ENCODE measurements around the gene PTPN7. TPM values are rescaled to one million over a fixed set of nuclear protein-coding genes. Genes with fewer than 3 reads are reported as not detected.

The PTPN7 gene
- polyA plus RNA-seq, 2 of the 4 experiments (the other 2 are of a cell fraction), result 0.08 TPM; not detected in 1

DNA sequence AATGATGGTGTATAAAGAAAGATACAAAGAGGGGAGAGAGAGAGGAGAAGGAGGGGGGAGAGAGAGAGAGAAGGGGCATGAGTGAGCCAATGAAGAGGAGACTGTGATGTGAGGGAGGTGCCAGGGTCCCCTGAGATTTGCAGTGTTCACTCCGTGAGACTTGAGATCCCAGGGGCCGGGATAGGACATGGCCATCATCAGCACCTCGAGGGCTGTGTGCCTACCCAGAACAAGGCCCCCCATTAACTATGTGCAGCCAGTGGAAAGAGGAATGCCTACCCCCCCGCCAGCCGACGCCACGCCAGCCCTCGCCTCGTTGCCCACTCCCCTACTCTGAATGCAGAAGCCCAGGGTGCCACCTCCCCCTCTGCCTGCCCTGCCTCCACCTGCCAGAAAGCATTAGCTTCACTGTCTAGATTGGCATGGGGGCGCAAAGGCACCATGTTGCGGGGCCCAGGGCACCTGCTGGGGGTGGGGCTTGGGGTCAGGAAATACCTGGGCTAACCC, 48.0 kb upstream of the PTPN7 start (continued):
- TF ChIP-seq, protein P1, sequence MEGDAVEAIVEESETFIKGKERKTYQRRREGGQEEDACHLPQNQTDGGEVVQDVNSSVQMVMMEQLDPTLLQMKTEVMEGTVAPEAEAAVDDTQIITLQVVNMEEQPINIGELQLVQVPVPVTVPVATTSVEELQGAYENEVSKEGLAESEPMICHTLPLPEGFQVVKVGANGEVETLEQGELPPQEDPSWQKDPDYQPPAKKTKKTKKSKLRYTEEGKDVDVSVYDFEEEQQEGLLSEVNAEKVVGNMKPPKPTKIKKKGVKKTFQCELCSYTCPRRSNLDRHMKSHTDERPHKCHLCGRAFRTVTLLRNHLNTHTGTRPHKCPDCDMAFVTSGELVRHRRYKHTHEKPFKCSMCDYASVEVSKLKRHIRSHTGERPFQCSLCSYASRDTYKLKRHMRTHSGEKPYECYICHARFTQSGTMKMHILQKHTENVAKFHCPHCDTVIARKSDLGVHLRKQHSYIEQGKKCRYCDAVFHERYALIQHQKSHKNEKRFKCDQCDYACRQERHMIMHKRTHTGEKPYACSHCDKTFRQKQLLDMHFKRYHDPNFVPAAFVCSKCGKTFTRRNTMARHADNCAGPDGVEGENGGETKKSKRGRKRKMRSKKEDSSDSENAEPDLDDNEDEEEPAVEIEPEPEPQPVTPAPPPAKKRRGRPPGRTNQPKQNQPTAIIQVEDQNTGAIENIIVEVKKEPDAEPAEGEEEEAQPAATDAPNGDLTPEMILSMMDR (IDR thresholded peaks at IDR 0.05), result no peak
- TF ChIP-seq BHLHE40 (IDR thresholded peaks at IDR 0.05; ENCODE audit: low read depth, low read length), result no peak
- TF ChIP-seq KDM1A (IDR thresholded peaks at IDR 0.05; ENCODE audit: low read depth), result no peak
- TF ChIP-seq NPAS2 (CRISPR knock-in tag; IDR thresholded peaks at IDR 0.05; ENCODE audit: borderline replicate concordance), result no peak

DNA sequence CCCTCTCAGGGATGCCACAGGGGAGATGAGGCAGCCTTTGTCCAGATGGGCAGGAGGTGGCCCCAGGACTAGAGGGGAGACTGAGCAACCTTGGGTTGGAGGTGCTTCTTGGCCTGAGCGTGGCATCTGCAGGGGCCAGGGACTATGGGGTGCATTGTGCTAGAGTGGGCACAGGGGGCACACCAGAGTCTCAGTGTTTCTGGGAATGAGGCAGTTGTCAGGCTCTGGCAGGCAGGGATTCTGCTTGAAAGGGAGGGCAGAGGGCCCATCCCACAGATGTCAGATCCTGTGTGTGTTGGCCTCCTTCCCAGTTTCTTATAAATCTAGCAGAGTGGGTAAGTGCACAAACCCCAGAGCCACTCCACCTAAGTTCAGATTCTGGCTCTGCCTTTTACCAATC, 46.9 kb upstream of the PTPN7 start:
- H3K4me3 ChIP-seq, result no peak overlapping the region
- no peak overlapping the region for H3K4me2 ChIP-seq
- no peak for TF ChIP-seq CEBPB (IDR thresholded peaks at IDR 0.05)
- TF ChIP-seq, protein P2, sequence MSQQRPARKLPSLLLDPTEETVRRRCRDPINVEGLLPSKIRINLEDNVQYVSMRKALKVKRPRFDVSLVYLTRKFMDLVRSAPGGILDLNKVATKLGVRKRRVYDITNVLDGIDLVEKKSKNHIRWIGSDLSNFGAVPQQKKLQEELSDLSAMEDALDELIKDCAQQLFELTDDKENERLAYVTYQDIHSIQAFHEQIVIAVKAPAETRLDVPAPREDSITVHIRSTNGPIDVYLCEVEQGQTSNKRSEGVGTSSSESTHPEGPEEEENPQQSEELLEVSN (IDR thresholded peaks at IDR 0.05; ENCODE audit: borderline replicate concordance, low read depth), result no peak
- TF ChIP-seq RARB (CRISPR knock-in tag; IDR thresholded peaks at IDR 0.05), result no peak
- no peak for TF ChIP-seq HDAC2 (IDR thresholded peaks at IDR 0.05)
- TF ChIP-seq MAZ (IDR thresholded peaks at IDR 0.05; ENCODE audit: borderline replicate concordance, low read depth, low read length), result no peak
- no peak for TF ChIP-seq KDM1A (IDR thresholded peaks at IDR 0.05; ENCODE audit: low read depth)
- no peak for TF ChIP-seq EP300 (IDR thresholded peaks at IDR 0.05)
- TF ChIP-seq HOXA7 (CRISPR knock-in tag; IDR thresholded peaks at IDR 0.05), result no peak
- no peak for TF ChIP-seq NPAS2 (CRISPR knock-in tag; IDR thresholded peaks at IDR 0.05; ENCODE audit: borderline replicate concordance)
- no peak for TF ChIP-seq NR3C1 (IDR thresholded peaks at IDR 0.05)
- FAIRE-seq (no peak), DNase-seq (ENCODE audit: low read depth in 1 of 2, low spot score in 1 of 2) (peak in 1 of 2 experiments; percentile 48), ATAC-seq (peak in 1 of 2 experiments; percentile 80; a peak in 3 of 6 replicates)
- H3K4me1 ChIP-seq, result peaks cover 6% of the 10 kb centered on the region
- 80% methylated on average over 1 of the region's 1 CpG for whole genome bisulfite sequencing (ENCODE audit: missing lambda C conversion rate)
- H3K9me3 ChIP-seq, result no peaks in the 10 kb centered on the region; the same call in 2 of the 3 replicates
- H3K27ac ChIP-seq, result peak overlapping the region in 1 of 2 experiments; percentile 38; a peak in 1 of 6 replicates
- ChIA-PET CTCF (interaction anchor here (0.6 kb wide), 1 partner anchor 193 kb away, joined by 3 read pairs; no protein-coding TSS in a partner anchor), POLR2A (no interaction called here)

DNA sequence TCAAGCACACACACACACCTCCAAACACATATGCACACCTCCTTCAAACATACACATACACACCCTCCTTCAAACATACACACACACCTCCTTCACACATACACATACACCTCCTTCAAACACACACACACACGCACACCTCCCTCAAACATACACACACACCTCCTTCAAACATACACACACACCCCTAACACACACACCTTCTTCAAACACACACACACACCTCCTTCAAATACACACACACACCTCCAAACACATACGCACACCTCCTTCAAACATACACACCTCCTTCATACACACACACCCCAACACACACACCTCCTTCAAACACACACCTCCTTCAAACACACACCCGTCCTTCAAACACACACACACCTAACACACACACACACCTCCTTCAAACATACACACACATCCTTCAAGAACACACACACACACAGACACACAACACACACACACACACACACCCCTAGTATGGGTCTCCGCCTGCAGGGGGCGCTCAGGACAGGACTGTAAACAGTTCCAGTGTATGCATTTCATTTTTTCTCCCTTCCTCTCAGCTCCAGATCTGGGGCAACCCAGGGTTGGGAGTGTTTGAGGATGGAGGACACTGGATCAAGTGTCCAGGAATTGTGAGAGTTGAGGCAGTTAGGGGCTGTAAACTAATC, 45.3 kb upstream of the PTPN7 start:
- WGBS (ENCODE audit: missing lambda C conversion rate), result 52% methylated on average over 5 of the region's 5 CpGs
- H3K4me2 ChIP-seq, result no peak overlapping the region
- no peak overlapping the region for H3K27ac ChIP-seq
- CTCF ChIA-PET, result interaction anchor here (1.0 to 1.3 kb wide), 2 partner anchors 76 to 101 kb away, joined by 4 read pairs; no protein-coding TSS in a partner anchor
- POLR2A ChIA-PET, result no interaction called here
- no peak for FAIRE-seq
- no peak overlapping the region for H3K4me3 ChIP-seq
- peaks cover 10% of the 10 kb centered on the region for H3K4me1 ChIP-seq
- ATAC-seq, result no peak
- H3K9me3 ChIP-seq, result no peaks in the 10 kb centered on the region; the same call in 2 of the 3 replicates
- DNase-seq (ENCODE audit: low read depth in 1 of 2, low spot score in 1 of 2), result no peak
- no peak for TF ChIP-seq ZC3H11A (IDR thresholded peaks at IDR 0.05)
- TF ChIP-seq, protein P3, sequence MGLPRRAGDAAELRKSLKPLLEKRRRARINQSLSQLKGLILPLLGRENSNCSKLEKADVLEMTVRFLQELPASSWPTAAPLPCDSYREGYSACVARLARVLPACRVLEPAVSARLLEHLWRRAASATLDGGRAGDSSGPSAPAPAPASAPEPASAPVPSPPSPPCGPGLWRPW (IDR thresholded peaks at IDR 0.05), result no peak
- TF ChIP-seq, protein P4, sequence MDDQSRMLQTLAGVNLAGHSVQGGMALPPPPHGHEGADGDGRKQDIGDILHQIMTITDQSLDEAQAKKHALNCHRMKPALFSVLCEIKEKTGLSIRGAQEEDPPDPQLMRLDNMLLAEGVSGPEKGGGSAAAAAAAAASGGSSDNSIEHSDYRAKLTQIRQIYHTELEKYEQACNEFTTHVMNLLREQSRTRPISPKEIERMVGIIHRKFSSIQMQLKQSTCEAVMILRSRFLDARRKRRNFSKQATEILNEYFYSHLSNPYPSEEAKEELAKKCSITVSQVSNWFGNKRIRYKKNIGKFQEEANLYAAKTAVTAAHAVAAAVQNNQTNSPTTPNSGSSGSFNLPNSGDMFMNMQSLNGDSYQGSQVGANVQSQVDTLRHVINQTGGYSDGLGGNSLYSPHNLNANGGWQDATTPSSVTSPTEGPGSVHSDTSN (IDR thresholded peaks at IDR 0.05), result no peak
- no peak for TF ChIP-seq TP53 (CRISPR knock-in tag; IDR thresholded peaks at IDR 0.05)
- TF ChIP-seq, protein P5, sequence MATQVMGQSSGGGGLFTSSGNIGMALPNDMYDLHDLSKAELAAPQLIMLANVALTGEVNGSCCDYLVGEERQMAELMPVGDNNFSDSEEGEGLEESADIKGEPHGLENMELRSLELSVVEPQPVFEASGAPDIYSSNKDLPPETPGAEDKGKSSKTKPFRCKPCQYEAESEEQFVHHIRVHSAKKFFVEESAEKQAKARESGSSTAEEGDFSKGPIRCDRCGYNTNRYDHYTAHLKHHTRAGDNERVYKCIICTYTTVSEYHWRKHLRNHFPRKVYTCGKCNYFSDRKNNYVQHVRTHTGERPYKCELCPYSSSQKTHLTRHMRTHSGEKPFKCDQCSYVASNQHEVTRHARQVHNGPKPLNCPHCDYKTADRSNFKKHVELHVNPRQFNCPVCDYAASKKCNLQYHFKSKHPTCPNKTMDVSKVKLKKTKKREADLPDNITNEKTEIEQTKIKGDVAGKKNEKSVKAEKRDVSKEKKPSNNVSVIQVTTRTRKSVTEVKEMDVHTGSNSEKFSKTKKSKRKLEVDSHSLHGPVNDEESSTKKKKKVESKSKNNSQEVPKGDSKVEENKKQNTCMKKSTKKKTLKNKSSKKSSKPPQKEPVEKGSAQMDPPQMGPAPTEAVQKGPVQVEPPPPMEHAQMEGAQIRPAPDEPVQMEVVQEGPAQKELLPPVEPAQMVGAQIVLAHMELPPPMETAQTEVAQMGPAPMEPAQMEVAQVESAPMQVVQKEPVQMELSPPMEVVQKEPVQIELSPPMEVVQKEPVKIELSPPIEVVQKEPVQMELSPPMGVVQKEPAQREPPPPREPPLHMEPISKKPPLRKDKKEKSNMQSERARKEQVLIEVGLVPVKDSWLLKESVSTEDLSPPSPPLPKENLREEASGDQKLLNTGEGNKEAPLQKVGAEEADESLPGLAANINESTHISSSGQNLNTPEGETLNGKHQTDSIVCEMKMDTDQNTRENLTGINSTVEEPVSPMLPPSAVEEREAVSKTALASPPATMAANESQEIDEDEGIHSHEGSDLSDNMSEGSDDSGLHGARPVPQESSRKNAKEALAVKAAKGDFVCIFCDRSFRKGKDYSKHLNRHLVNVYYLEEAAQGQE (IDR thresholded peaks at IDR 0.05), result no peak
- TF ChIP-seq CBX2 (IDR thresholded peaks at IDR 0.05; ENCODE audit: borderline replicate concordance, low read depth), result no peak
- TF ChIP-seq, protein P2 (IDR thresholded peaks at IDR 0.05; ENCODE audit: borderline replicate concordance, low read depth), result no peak
- TF ChIP-seq, protein P6, sequence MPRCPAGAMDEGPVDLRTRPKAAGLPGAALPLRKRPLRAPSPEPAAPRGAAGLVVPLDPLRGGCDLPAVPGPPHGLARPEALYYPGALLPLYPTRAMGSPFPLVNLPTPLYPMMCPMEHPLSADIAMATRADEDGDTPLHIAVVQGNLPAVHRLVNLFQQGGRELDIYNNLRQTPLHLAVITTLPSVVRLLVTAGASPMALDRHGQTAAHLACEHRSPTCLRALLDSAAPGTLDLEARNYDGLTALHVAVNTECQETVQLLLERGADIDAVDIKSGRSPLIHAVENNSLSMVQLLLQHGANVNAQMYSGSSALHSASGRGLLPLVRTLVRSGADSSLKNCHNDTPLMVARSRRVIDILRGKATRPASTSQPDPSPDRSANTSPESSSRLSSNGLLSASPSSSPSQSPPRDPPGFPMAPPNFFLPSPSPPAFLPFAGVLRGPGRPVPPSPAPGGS (IDR thresholded peaks at IDR 0.05), result no peak
- TF ChIP-seq CEBPB (IDR thresholded peaks at IDR 0.05), result no peak
- TF ChIP-seq, protein P7, sequence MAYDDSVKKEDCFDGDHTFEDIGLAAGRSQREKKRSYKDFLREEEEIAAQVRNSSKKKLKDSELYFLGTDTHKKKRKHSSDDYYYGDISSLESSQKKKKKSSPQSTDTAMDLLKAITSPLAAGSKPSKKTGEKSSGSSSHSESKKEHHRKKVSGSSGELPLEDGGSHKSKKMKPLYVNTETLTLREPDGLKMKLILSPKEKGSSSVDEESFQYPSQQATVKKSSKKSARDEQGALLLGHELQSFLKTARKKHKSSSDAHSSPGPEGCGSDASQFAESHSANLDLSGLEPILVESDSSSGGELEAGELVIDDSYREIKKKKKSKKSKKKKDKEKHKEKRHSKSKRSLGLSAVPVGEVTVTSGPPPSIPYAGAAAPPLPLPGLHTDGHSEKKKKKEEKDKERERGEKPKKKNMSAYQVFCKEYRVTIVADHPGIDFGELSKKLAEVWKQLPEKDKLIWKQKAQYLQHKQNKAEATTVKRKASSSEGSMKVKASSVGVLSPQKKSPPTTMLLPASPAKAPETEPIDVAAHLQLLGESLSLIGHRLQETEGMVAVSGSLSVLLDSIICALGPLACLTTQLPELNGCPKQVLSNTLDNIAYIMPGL (CRISPR knock-in tag; IDR thresholded peaks at IDR 0.05; ENCODE audit: borderline replicate concordance), result no peak
- no peak for TF ChIP-seq TFCP2L1 (CRISPR knock-in tag; IDR thresholded peaks at IDR 0.05)
- no peak for TF ChIP-seq JUN (IDR thresholded peaks at IDR 0.05)
